ENCODE measurements around the gene RPTOR.

Gene RPTOR

GRCh38 chr17:80591788-80592187 lies 47.1 kb downstream of the RPTOR start:
- no peak for DNase-seq

GRCh38 chr17:80592243-80592642 lies 47.6 kb downstream of the RPTOR start:
- no peak for DNase-seq

- no peak for DNase-seq
Measured at GRCh38 chr17:80593181-80593580, 48.5 kb downstream of the RPTOR start.

- no peak for DNase-seq
Measured at GRCh38 chr17:80594431-80595269, 50.0 kb downstream of the RPTOR start.

- no peak for DNase-seq
Measured at GRCh38 chr17:80596760-80597608, 52.3 kb downstream of the RPTOR start.

GRCh38 chr17:80598813-80599545 lies 54.3 kb downstream of the RPTOR start:
- DNase-seq = no peak

- DNase-seq = no peak
Measured at GRCh38 chr17:80599546-80600305, 55.1 kb downstream of the RPTOR start.

- DNase-seq = no peak
Measured at GRCh38 chr17:80601146-80601545, 56.5 kb downstream of the RPTOR start.

- DNase-seq = no peak
Measured at GRCh38 chr17:80603396-80603795, 58.8 kb downstream of the RPTOR start.

- no peak for DNase-seq
Measured at GRCh38 chr17:80604009-80604669, 59.5 kb downstream of the RPTOR start.

- DNase-seq = no peak
Measured at GRCh38 chr17:80604670-80605010, 60.0 kb downstream of the RPTOR start.

GRCh38 chr17:80605326-80606066 lies 60.9 kb downstream of the RPTOR start:
- DNase-seq = peak in 2 of 4 experiments; percentile 44 to 48

GRCh38 chr17:80608326-80608725 lies 63.7 kb downstream of the RPTOR start:
- no peak for DNase-seq

- DNase-seq = no peak
Measured at GRCh38 chr17:80609757-80610156, 65.1 kb downstream of the RPTOR start.

GRCh38 chr17:80611816-80612215 lies 67.2 kb downstream of the RPTOR start:
- no peak for DNase-seq

- DNase-seq = no peak
Measured at GRCh38 chr17:80612997-80613731, 68.5 kb downstream of the RPTOR start.

GRCh38 chr17:80613732-80614071 lies 69.1 kb downstream of the RPTOR start:
- DNase-seq = no peak

- DNase-seq = no peak
Measured at GRCh38 chr17:80614332-80615047, 69.9 kb downstream of the RPTOR start.

- no peak for DNase-seq
Measured at GRCh38 chr17:80615376-80615775, 70.7 kb downstream of the RPTOR start.

- DNase-seq = no peak
Measured at GRCh38 chr17:80616705-80617104, 72.1 kb downstream of the RPTOR start.
